WERI-Rb-1 (cell line): ENCODE data around the gene KIAA1549.

ENCODE experiments used
- DNase-seq: peaks from one replicate; pipeline ENCODE4 v3.0.0-alpha.2; 2020
- H3K27ac ChIP-seq: fragments of 250-450 bp; sonication (Bioruptor Pico); 2 replicates; pipeline ENCODE4 v1.5.1; 2020; ENCODE audit warnings: mild to moderate bottlenecking, moderate library complexity
- H3K27me3 ChIP-seq: fragments of 250-450 bp; sonication (Bioruptor Pico); 2 replicates; pipeline ENCODE4 v1.5.1; 2021; ENCODE audit warnings: mild to moderate bottlenecking, low read depth, moderate library complexity; ENCODE audit not compliant: insufficient read depth, severe bottlenecking
- H3K36me3 ChIP-seq: fragments of 250-450 bp; sonication (Bioruptor Pico); 2 replicates; pipeline ENCODE4 v1.5.1; 2020; ENCODE audit warnings: mild to moderate bottlenecking, moderate library complexity
- H3K4me3 ChIP-seq: 2 replicates; pipeline ENCODE4 v1.5.1; 2011; ENCODE audit warnings: low read depth, mild to moderate bottlenecking, control low read depth, low read length
- H3K9me3 ChIP-seq: fragments of 250-450 bp; sonication (Bioruptor Pico); 2 replicates; pipeline ENCODE4 v1.5.1; 2021; ENCODE audit warnings: mild to moderate bottlenecking, moderate library complexity; ENCODE audit not compliant: severe bottlenecking
- CTCF ChIP-seq: IDR thresholded peaks from 2 replicates; pipeline ENCODE4 v1.5.1; 2011; ENCODE audit warnings: low read depth, mild to moderate bottlenecking, control low read depth, inconsistent platforms, low read length

KIAA1549 gene

GRCh38 chr7:138881579-138882188 is 99.5 kb downstream of the KIAA1549 start:
- no peak overlapping the region for H3K27ac ChIP-seq
- H3K36me3 ChIP-seq, result no peaks in the 10 kb centered on the region
- TF ChIP-seq CTCF, result no peak
- no peak for DNase-seq
- H3K4me3 ChIP-seq, result no peak overlapping the region
- H3K27me3 ChIP-seq, result no peaks in the 10 kb centered on the region
- no peaks in the 10 kb centered on the region for H3K9me3 ChIP-seq

DNA sequence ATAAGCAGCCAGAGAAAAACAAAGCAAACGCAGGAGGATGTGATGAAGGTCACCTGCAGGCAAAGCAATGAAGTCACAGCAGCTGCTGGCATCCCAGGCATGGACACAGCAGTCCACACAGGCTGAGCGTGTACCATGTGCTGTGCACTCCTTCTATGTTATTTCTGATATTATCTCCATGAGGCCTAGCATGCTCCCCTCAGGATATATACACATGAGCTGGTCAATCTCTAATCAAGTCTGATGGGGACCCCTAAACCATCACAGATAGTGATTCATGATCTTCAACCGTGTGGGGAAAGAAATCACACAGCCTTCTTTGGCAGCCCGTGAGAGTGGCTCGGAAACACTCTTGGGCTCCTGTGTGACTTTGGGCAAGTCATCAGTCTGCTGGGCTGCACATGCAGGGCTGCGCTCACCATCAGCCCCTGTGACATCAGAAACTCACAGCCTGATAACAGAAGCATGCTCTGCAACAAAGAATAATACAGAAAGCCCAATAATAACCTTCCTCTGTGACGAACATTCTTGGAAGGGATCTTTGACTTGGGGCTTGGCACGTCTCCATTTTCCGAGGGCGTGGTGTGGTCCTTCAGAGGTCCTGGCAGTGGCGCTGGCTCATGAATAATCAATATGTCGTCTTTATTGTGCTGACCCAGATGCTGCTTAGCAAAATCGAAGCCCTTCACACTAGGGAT is 100.2 kb downstream of the KIAA1549 start:
- Histone ChIP-seq H3K27ac (no peak overlapping the region), H3K36me3 (no peaks in the 10 kb centered on the region), H3K4me3 (no peak overlapping the region), H3K27me3 (no peaks in the 10 kb centered on the region), H3K9me3 (no peaks in the 10 kb centered on the region)
- no peak for TF ChIP-seq CTCF
- no peak for DNase-seq

DNA sequence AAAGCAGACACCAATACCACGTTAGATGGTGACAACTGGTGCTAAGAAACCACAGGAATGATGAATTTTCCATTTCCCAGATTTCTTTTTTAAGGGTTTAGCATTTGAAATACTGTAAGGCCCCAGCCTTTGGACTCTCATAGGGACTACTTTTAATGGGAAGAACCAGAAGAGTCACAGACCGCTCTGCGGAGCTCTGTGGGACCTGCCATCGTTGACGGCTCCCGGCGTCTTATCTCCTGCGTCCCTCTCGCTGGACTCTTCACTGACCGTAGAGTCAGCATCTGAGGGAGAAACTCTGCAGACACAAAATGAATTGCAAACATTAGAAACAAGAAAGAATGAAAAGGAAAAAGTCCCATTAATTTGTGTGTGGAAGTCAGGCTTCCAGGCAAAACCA is 101.8 kb downstream of the KIAA1549 start:
- TF ChIP-seq CTCF, result no peak
- DNase-seq, result no peak
- H3K9me3 ChIP-seq, result no peaks in the 10 kb centered on the region
- H3K27ac ChIP-seq, result no peak overlapping the region
- H3K4me3 ChIP-seq, result no peak overlapping the region
- H3K27me3 ChIP-seq, result no peaks in the 10 kb centered on the region
- no peaks in the 10 kb centered on the region for H3K36me3 ChIP-seq

DNA sequence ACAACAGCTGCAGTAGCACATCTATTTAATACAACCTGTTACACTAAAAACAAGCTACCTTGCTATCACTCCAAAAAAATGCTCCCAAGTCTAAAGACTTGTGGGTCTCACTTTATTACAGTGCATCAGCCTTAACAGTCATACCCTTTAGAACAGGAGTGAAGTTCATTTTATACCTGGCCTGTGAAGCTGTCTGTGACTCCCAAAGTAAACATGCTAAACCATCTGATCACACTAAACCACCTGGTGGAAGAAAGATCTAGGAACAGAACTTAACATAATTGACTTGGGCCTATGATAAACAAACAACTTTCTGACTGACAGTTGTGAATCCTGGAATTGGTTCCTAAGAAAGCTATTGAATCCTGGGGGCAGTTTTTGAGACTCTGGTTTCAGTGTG is 102.3 kb downstream of the KIAA1549 start:
- no peak for DNase-seq
- no peaks in the 10 kb centered on the region for H3K9me3 ChIP-seq
- no peaks in the 10 kb centered on the region for H3K36me3 ChIP-seq
- TF ChIP-seq CTCF, result no peak
- no peaks in the 10 kb centered on the region for H3K27me3 ChIP-seq
- no peak overlapping the region for H3K27ac ChIP-seq
- H3K4me3 ChIP-seq, result no peak overlapping the region

GRCh38 chr7:138878051-138878450 is 103.1 kb downstream of the KIAA1549 start:
- H3K9me3 ChIP-seq, result no peaks in the 10 kb centered on the region
- H3K27me3 ChIP-seq, result no peaks in the 10 kb centered on the region
- TF ChIP-seq CTCF, result no peak
- DNase-seq, result no peak
- no peak overlapping the region for H3K27ac ChIP-seq
- H3K4me3 ChIP-seq, result no peak overlapping the region
- no peaks in the 10 kb centered on the region; the same call in 1 of the 2 replicates for H3K36me3 ChIP-seq
